Loucy (cell line): ENCODE results near the gene WWC1.

Experiments used
- CTCF ChIP-seq: fragments of 200-600 bp; sonication (generic); conservative IDR thresholded peaks from 2 replicates; pipeline ENCODE4 v1.5.1; 2014; ENCODE audit warnings: mild to moderate bottlenecking, antibody characterized with exemption, low read length
- EZH2phosphoT487 ChIP-seq: fragments of 200-600 bp; IDR thresholded peaks from 2 replicates; pipeline ENCODE4 v1.6.1; 2018; ENCODE audit warnings: antibody characterized with exemption, mild to moderate bottlenecking, moderate library complexity, borderline replicate concordance

- TF ChIP-seq CTCF (no peak), EZH2phosphoT487 (no peak)
Measured at GRCh38 chr5:168334280-168334679, 42.8 kb downstream of the WWC1 start.
